Colonic mucosa (tissue), 4 donors: ENCODE measurements around the gene NUP88. TPM values are rescaled to one million over a fixed set of nuclear protein-coding genes. Genes with fewer than 3 reads are reported as not detected.

Experiments used
- DNase-seq: peaks from one replicate; pipeline ENCODE4 v3.0.0-alpha.2; 2020
- H3K27ac ChIP-seq: fragments of 200-600 bp; one replicate; pipeline ENCODE4 v1.8.0; 2021
- H3K27me3 ChIP-seq: fragments of 200-600 bp; one replicate; pipeline ENCODE4 v1.8.0; 2021
- H3K36me3 ChIP-seq: fragments of 200-600 bp; one replicate; pipeline ENCODE4 v1.8.0; 2021
- H3K4me1 ChIP-seq: fragments of 200-600 bp; one replicate; pipeline ENCODE4 v1.8.0; 2021; ENCODE audit warnings: mild to moderate bottlenecking
- H3K4me3 ChIP-seq: fragments of 200-600 bp; one replicate; pipeline ENCODE4 v1.8.0; 2021
- H3K9ac ChIP-seq, 2 donors: one replicate each; pipeline ENCODE4 v1.7.0; 2013; ENCODE audit warnings: control low read depth in 2 of 2, low read depth in 2 of 2, low read length in 2 of 2
- H3K9me3 ChIP-seq: fragments of 200-600 bp; one replicate; pipeline ENCODE4 v1.8.0; 2021
- CTCF ChIP-seq: fragments of 200-600 bp; IDR thresholded peaks from one replicate; pipeline ENCODE4 v1.8.0; 2022; ENCODE audit warnings: antibody characterized with exemption, mild to moderate bottlenecking
- intact Hi-C: fragments of 100-400 bp; cut with DNase I; formaldehyde crosslinking; loops from one replicate; pipeline ENCODE4 v1.14.1; 2022
- total RNA-seq, 2 donors: library from RNA; stranded (reverse); fragmentation: NEBNext Ultra II Directional in 1 of 2; extraction: Animal tissue kit (Norgen Biotek cat#: 25700) in 1 of 2; gene quantifications; one replicate each; pipeline ENCODE4 v1.2.1, GENCODE V29; 2021
- donor health status: healthy.
- donor health status: DM: no; HTN: no; CAD: no.
- donor health status: DM: no; HTN: no; CAD: no.

NUP88 gene
- total RNA-seq, 2 donors from 2014 or later: 66.5 to 77.6 TPM

DNA sequence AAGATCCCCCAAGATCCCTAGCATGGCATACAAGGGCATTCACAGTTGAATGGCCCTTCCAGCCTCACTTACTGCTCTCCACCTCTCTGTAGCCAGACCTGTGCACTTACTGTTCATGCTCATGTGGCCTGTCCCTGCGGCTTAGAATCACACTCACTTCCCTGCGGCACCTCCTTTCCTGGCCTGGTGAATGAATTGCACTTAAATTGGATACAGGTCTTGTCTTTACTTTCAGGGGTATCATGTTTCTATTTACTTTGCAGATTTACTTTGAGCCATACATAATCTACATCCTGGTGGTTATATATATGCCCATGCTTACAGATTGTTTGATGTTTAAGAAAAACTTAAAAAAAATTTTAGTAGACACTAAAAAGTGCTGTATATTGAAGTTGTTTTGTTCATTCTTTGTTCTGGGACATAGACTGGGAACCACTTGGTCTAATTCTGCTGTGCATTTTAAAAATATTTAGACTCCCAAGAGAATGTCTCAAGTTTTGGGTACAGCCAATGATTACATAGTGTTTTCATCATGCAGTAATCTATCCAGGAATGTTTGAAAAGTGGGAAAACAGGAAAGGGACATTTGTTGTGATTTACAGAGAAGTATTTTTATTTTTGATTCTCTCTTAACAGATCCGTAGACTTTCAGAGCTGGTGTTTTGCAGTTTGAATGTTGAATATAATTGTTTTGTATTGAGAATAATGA, 63.9 kb downstream of the NUP88 start:
- Histone ChIP-seq H3K27me3 (no peaks in the 10 kb centered on the region), H3K27ac (no peak overlapping the region), H3K4me1 (no peaks in the 10 kb centered on the region), H3K4me3 (no peak overlapping the region), H3K9me3 (no peaks in the 10 kb centered on the region), H3K36me3 (peaks cover 4% of the 10 kb centered on the region), H3K9ac (no peak overlapping the region)
- no peak for TF ChIP-seq CTCF
- intact Hi-C loops: no loop called here
- DNase-seq: no peak

GRCh38 chr17:5354886-5355415, 64.5 kb downstream of the NUP88 start:
- no peaks in the 10 kb centered on the region for H3K27me3 ChIP-seq
- no peaks in the 10 kb centered on the region for H3K4me1 ChIP-seq
- no peak for DNase-seq
- intact Hi-C loops: no loop called here
- no peak overlapping the region for H3K9ac ChIP-seq
- peaks cover 4% of the 10 kb centered on the region for H3K36me3 ChIP-seq
- H3K4me3 ChIP-seq: no peak overlapping the region
- H3K9me3 ChIP-seq: no peaks in the 10 kb centered on the region
- TF ChIP-seq CTCF: no peak
- no peak overlapping the region for H3K27ac ChIP-seq

DNA sequence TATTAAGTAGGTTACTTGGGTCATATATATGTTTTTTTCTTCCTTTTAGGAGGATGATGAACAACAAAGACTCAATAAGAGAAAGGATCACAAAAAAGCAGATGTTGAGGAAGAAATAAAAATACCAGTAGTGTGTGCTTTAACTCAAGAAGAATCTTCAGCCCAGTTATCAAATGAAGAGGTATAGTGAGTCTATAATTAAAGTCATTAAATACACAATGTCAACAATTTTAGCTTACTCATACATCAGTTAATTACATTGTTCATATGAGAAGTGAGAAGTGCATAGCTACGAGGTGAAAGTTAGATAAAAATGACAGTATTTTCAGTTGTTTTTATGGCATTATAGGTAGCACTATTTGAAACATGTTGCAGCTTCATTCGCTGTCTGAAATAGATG, 65.2 kb downstream of the NUP88 start:
- no peak for TF ChIP-seq CTCF
- intact Hi-C loops: no loop called here
- DNase-seq: no peak
- Histone ChIP-seq H3K9ac (no peak overlapping the region), H3K4me1 (no peaks in the 10 kb centered on the region), H3K9me3 (no peaks in the 10 kb centered on the region), H3K27me3 (no peaks in the 10 kb centered on the region), H3K36me3 (peaks cover 4% of the 10 kb centered on the region), H3K4me3 (no peak overlapping the region), H3K27ac (no peak overlapping the region)

DNA sequence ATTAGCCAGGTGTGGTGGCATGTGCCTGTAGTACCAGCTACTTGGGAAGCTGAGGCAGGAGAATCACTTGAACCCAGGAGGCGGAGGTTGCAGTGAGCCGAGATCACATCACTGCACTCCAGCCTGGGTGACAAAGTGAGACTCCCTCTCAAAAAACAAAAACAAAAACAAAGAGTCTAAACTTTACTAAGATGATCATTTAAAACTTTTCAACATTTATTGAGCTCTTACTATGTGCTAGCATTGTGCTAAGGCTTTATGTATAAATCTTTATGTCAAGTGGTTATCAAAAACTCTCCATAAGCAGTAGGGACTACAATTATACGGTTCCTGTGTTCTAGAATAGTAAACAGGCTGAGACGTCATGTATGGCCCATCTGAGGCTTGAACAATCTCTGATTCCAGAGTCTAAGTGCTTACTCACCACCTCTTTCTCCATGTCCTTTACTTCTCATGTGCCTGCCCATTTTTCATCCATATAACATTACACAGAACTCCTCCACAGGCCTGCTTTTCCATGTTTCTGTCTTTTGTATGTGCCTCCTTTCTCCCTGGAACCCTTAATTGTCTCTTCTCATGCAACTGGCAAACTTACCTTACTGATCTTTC, 66.7 kb downstream of the NUP88 start:
- H3K4me1 ChIP-seq: no peaks in the 10 kb centered on the region
- H3K27ac ChIP-seq: no peak overlapping the region
- intact Hi-C loops: no loop called here
- TF ChIP-seq CTCF: no peak
- H3K27me3 ChIP-seq: no peaks in the 10 kb centered on the region
- H3K4me3 ChIP-seq: no peak overlapping the region
- no peak for DNase-seq
- H3K9ac ChIP-seq: no peak overlapping the region
- peaks cover 4% of the 10 kb centered on the region for H3K36me3 ChIP-seq
- H3K9me3 ChIP-seq: no peaks in the 10 kb centered on the region

DNA sequence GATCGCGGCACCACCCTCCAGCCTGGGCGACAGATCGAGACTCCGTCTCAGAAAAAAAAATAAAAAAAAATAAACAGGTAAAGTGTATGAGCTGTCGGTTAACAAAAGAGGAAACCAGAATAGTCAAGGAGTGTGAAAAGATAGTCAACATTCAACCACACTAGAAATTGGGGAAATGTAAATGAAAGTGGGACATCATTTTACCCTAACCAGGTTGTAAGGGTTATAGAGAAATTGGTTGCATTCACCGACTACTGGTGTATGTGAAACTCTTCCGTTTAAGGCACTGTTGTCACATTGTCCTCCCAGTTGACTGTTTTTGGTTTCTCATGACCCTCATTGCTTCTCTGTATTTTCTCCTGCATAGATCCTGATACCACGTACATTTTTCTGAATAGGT, 74.5 kb downstream of the NUP88 start:
- Histone ChIP-seq H3K4me3 (no peak overlapping the region), H3K27ac (no peak overlapping the region), H3K9ac (no peak overlapping the region), H3K36me3 (no peaks in the 10 kb centered on the region), H3K9me3 (no peaks in the 10 kb centered on the region), H3K27me3 (no peaks in the 10 kb centered on the region), H3K4me1 (no peaks in the 10 kb centered on the region)
- no peak for DNase-seq
- no peak for TF ChIP-seq CTCF
- intact Hi-C loops: no loop called here

Other genes with a start within 250 kb of the NUP88 start
- gene ZNF594, start 227.8 kb downstream of the NUP88 start, total RNA-seq: 1 to 10 TPM; 3.7 to 4.0 TPM
- 1 to 10 TPM in 1 of 2 donors, under 1 TPM in 1; 0.86 to 1.5 TPM for gene SCIMP, start 184.8 kb downstream of the NUP88 start, total RNA-seq
- gene RABEP1, start 137.4 kb downstream of the NUP88 start, total RNA-seq: 10 to 100 TPM; 22.6 to 23.2 TPM
- 10 to 100 TPM; 25.4 to 30.7 TPM for gene RPAIN, start 520 bp upstream of the NUP88 start, total RNA-seq
- 100 to 1,000 TPM; 126 to 349 TPM for gene C1QBP, start 19.5 kb upstream of the NUP88 start, total RNA-seq
- gene DHX33, start 49.3 kb upstream of the NUP88 start, total RNA-seq: 10 to 100 TPM in 1 of 2 donors, 1 to 10 TPM in 1; 8.3 to 14.3 TPM
- gene DERL2, start 66.5 kb upstream of the NUP88 start, total RNA-seq: 10 to 100 TPM; 63.1 to 63.7 TPM
- 10 to 100 TPM; 13.6 to 16.7 TPM for gene MIS12, start 66.9 kb upstream of the NUP88 start, total RNA-seq
- gene NLRP1, start 164.8 kb upstream of the NUP88 start, total RNA-seq: 1 to 10 TPM; 5.1 to 7.2 TPM